Measurements from ENCODE around the gene PRCP. TPM values are rescaled to one million over a fixed set of nuclear protein-coding genes. Genes with fewer than 3 reads are reported as not detected.

Gene PRCP
- total and polyA plus RNA-seq, 2 experiments from 2014 or later = 33.3 to 52.8 TPM

DNA sequence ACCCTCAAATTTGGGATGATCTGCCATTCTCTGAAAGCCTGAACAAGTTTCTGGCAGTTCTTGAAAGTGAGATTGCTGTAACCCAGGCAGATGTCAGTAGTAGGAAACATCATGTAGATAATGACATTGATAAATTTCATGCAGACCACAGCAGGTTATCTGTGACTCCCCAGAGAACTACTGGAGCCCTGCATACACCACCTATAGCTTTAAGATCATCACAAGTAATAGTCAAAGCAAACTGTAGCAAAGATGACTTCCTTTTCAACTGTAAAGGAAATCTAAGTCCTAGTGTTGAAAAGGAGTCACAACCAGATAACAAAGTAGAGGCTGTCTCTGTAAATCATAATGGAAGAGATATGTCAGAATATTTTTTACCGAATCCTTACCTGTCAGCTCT, 32.3 kb upstream of the PRCP start:
- Histone ChIP-seq H3K9me2 (ENCODE audit: insufficient read depth) (no peaks in the 10 kb centered on the region), H3K4me3 (no peak overlapping the region), H4K20me1 (replicated peaks; ENCODE audit: insufficient read depth) (no peaks in the 10 kb centered on the region), H3K4me2 (no peak overlapping the region), H3K27ac (ENCODE audit: low read depth) (no peak overlapping the region), H2AFZ (no peak overlapping the region), H3K27me3 (ENCODE audit: insufficient read depth) (no peaks in the 10 kb centered on the region), H3K4me1 (ENCODE audit: insufficient read depth) (no peaks in the 10 kb centered on the region), H3K36me3 (ENCODE audit: insufficient read depth) (peaks cover 30% of the 10 kb centered on the region; the same call in 1 of the 2 replicates), H3F3A (replicated peaks; ENCODE audit: low read depth) (no peaks in the 10 kb centered on the region), H3K79me2 (replicated peaks; ENCODE audit: insufficient read depth) (no peaks in the 10 kb centered on the region)
- TF ChIP-seq, protein P1, sequence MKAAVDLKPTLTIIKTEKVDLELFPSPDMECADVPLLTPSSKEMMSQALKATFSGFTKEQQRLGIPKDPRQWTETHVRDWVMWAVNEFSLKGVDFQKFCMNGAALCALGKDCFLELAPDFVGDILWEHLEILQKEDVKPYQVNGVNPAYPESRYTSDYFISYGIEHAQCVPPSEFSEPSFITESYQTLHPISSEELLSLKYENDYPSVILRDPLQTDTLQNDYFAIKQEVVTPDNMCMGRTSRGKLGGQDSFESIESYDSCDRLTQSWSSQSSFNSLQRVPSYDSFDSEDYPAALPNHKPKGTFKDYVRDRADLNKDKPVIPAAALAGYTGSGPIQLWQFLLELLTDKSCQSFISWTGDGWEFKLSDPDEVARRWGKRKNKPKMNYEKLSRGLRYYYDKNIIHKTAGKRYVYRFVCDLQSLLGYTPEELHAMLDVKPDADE (IDR thresholded peaks at IDR 0.05) = no peak
- TF ChIP-seq, protein P2, sequence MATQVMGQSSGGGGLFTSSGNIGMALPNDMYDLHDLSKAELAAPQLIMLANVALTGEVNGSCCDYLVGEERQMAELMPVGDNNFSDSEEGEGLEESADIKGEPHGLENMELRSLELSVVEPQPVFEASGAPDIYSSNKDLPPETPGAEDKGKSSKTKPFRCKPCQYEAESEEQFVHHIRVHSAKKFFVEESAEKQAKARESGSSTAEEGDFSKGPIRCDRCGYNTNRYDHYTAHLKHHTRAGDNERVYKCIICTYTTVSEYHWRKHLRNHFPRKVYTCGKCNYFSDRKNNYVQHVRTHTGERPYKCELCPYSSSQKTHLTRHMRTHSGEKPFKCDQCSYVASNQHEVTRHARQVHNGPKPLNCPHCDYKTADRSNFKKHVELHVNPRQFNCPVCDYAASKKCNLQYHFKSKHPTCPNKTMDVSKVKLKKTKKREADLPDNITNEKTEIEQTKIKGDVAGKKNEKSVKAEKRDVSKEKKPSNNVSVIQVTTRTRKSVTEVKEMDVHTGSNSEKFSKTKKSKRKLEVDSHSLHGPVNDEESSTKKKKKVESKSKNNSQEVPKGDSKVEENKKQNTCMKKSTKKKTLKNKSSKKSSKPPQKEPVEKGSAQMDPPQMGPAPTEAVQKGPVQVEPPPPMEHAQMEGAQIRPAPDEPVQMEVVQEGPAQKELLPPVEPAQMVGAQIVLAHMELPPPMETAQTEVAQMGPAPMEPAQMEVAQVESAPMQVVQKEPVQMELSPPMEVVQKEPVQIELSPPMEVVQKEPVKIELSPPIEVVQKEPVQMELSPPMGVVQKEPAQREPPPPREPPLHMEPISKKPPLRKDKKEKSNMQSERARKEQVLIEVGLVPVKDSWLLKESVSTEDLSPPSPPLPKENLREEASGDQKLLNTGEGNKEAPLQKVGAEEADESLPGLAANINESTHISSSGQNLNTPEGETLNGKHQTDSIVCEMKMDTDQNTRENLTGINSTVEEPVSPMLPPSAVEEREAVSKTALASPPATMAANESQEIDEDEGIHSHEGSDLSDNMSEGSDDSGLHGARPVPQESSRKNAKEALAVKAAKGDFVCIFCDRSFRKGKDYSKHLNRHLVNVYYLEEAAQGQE (IDR thresholded peaks at IDR 0.05; ENCODE audit: unreplicated experiment) = no peak
- TF ChIP-seq EZH2 (IDR thresholded peaks at IDR 0.05; ENCODE audit: low read depth, unreplicated experiment) = no peak
- no peak for TF ChIP-seq JUNB (IDR thresholded peaks at IDR 0.05; ENCODE audit: unreplicated experiment)
- Mint-ChIP-seq H3K36me3 (ENCODE audit: low read depth) (peaks cover 48% of the 10 kb centered on the region), H3K4me1 (no peaks in the 10 kb centered on the region), H3K27me3 (ENCODE audit: insufficient read depth, low read depth, poor library complexity) (peaks cover 3% of the 10 kb centered on the region), H3K27ac (no peak overlapping the region), H3K9me3 (no peaks in the 10 kb centered on the region), H3K4me3 (no peak overlapping the region)
- no peak for DNase-seq (ENCODE audit: low spot score)
- no peak for ATAC-seq

DNA sequence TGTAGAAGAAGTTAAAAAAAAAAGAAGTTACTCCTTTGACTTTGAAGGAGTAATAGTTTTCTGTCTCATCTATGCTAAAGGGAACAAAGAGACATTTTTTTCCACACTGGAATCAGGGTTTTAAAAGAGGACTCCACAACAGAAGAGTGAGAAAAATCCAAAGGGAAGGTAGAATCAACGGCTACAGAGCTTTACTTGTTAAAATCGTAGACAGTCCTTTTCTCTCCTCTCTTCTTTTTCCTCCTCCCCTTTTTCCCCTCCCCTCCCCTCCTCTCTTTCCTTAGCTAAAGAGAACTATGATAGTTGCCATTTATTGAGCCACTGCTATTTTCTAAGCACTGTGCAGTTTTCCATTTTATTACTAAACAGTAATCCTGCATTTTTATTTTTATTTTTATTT, 30.5 kb upstream of the PRCP start:
- ATAC-seq (no peak), DNase-seq (ENCODE audit: low spot score) (no peak)
- Histone ChIP-seq H3K4me1 (ENCODE audit: insufficient read depth) (no peaks in the 10 kb centered on the region), H3K79me2 (replicated peaks; ENCODE audit: insufficient read depth) (no peaks in the 10 kb centered on the region), H4K20me1 (replicated peaks; ENCODE audit: insufficient read depth) (no peaks in the 10 kb centered on the region), H2AFZ (no peak overlapping the region), H3K27me3 (ENCODE audit: insufficient read depth) (no peaks in the 10 kb centered on the region), H3K9me2 (ENCODE audit: insufficient read depth) (no peaks in the 10 kb centered on the region), H3K27ac (ENCODE audit: low read depth) (no peak overlapping the region), H3K4me2 (no peak overlapping the region), H3K4me3 (no peak overlapping the region), H3F3A (replicated peaks; ENCODE audit: low read depth) (no peaks in the 10 kb centered on the region), H3K36me3 (ENCODE audit: insufficient read depth) (peaks cover 30% of the 10 kb centered on the region; the same call in 1 of the 2 replicates)
- Mint-ChIP-seq H3K4me3 (no peak overlapping the region), H3K4me1 (no peaks in the 10 kb centered on the region), H3K27ac (no peak overlapping the region), H3K27me3 (ENCODE audit: insufficient read depth, low read depth, poor library complexity) (no peaks in the 10 kb centered on the region), H3K9me3 (no peaks in the 10 kb centered on the region), H3K36me3 (ENCODE audit: low read depth) (peaks cover 51% of the 10 kb centered on the region)
- TF ChIP-seq STAT1 (IDR thresholded peaks at IDR 0.05; ENCODE audit: unreplicated experiment) (no peak), ZNF331 (CRISPR knock-in tag; IDR thresholded peaks at IDR 0.05; ENCODE audit: low read depth) (no peak), NANOG (IDR thresholded peaks at IDR 0.05; ENCODE audit: borderline replicate concordance) (no peak), POLR2AphosphoS5 (IDR thresholded peaks at IDR 0.05; ENCODE audit: low read depth) (no peak), JUNB (IDR thresholded peaks at IDR 0.05; ENCODE audit: unreplicated experiment) (no peak), CREB1 (CRISPR knock-in tag; IDR thresholded peaks at IDR 0.05; ENCODE audit: low read depth) (no peak), EZH2phosphoT487 (IDR thresholded peaks at IDR 0.05; ENCODE audit: unreplicated experiment) (no peak), EZH2 (IDR thresholded peaks at IDR 0.05; ENCODE audit: low read depth, unreplicated experiment) (no peak)
- TF ChIP-seq, protein P1 (IDR thresholded peaks at IDR 0.05) = no peak
- TF ChIP-seq, protein P2 (IDR thresholded peaks at IDR 0.05; ENCODE audit: unreplicated experiment) = no peak
- TF ChIP-seq, protein P3, sequence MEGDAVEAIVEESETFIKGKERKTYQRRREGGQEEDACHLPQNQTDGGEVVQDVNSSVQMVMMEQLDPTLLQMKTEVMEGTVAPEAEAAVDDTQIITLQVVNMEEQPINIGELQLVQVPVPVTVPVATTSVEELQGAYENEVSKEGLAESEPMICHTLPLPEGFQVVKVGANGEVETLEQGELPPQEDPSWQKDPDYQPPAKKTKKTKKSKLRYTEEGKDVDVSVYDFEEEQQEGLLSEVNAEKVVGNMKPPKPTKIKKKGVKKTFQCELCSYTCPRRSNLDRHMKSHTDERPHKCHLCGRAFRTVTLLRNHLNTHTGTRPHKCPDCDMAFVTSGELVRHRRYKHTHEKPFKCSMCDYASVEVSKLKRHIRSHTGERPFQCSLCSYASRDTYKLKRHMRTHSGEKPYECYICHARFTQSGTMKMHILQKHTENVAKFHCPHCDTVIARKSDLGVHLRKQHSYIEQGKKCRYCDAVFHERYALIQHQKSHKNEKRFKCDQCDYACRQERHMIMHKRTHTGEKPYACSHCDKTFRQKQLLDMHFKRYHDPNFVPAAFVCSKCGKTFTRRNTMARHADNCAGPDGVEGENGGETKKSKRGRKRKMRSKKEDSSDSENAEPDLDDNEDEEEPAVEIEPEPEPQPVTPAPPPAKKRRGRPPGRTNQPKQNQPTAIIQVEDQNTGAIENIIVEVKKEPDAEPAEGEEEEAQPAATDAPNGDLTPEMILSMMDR (conservative IDR thresholded peaks at IDR 0.05; ENCODE audit: low read depth in 2 of 2) = no peak
